K562 (cell line): ENCODE measurements around the gene PLEKHH3. TPM values are rescaled to one million over a fixed set of nuclear protein-coding genes. Genes with fewer than 3 reads are reported as not detected.

Source experiments
- ATAC-seq: fragments of 200-7000 bp; cut with Tn5 transposase; 3 replicates; pipeline ENCODE4 v1.9.1; 2020; ENCODE audit warnings: moderate library complexity
- BruUV-seq: library from RNA; stranded (reverse); fragments of 400-500 nt; replicated peaks from 2 replicates; lab custom pipeline; 2021; lab: Mats Ljungman, UMichigan
- CTCF ChIA-PET: fragments of 300-600 bp; formaldehyde crosslinking; extraction: SDS; loops from one replicate; lab custom pipeline; 2021; ENCODE audit warnings: low intra/inter-chr PET ratio; lab: Yijun Ruan, JAX
- POLR2A ChIA-PET: fragments of 300-600, 350-650 bp; sonication (Branson Sonifier 250); formaldehyde crosslinking; extraction: SDS; loops from one replicate; lab custom pipeline; 2021; ENCODE audit warnings: antibody characterized with exemption, inconsistent platforms; lab: Yijun Ruan, JAX
- DNase-seq, 4 experiments: peaks; one replicate each; pipeline versions ENCODE4 v3.0.0 to v3.0.0-alpha.2; 2011 to 2018; ENCODE audit warnings: low spot score in 3 of 4, mixed read lengths in 3 of 4; ENCODE audit errors: extremely low read depth in 1 of 4
- FAIRE-seq: peaks from 2 replicates; lab custom pipeline; 2011; peaks lifted over from hg19 to GRCh38; lab: Jason Lieb, UNC
- H2AFZ ChIP-seq: 2 replicates; pipeline ENCODE4 v1.6.0; 2011; ENCODE audit warnings: low read depth, low read length, control low read depth, inconsistent platforms
- H3K27ac ChIP-seq: fragments of 200-600 bp; 3 replicates; pipeline ENCODE4 v1.8.0; 2011; ENCODE audit warnings: low read depth, mild to moderate bottlenecking, control low read depth, inconsistent platforms, low read length, moderate library complexity, mixed read lengths; ENCODE audit errors: extremely low read depth
- H3K27me3 ChIP-seq, 2 experiments: fragments of 300-600 bp in 1 of 2; 2 replicates in 1 of 2; 3 replicates in 1 of 2; pipeline versions ENCODE4 v1.6.0 to v1.8.0; 2011; ENCODE audit warnings: inconsistent platforms in 2 of 2, low read length in 2 of 2, mild to moderate bottlenecking in 1 of 2, mixed read lengths in 1 of 2, moderate library complexity in 1 of 2; ENCODE audit not compliant: control insufficient read depth in 2 of 2, insufficient read depth in 2 of 2
- H3K36me3 ChIP-seq: fragments of 300-600 bp; 3 replicates; pipeline ENCODE4 v1.8.0; 2011; ENCODE audit warnings: mild to moderate bottlenecking, low read length, inconsistent platforms; ENCODE audit not compliant: control insufficient read depth, insufficient read depth
- H3K4me1 ChIP-seq, 2 experiments: fragments of 200-600 bp in 1 of 2; replicated peaks in 1 of 2; 2 replicates in 1 of 2; 3 replicates in 1 of 2; pipeline versions ENCODE4 v1.5.1 to v1.8.0; 2011; ENCODE audit warnings: inconsistent platforms in 2 of 2, low read length in 2 of 2, mild to moderate bottlenecking in 1 of 2, mixed read lengths in 1 of 2, moderate library complexity in 1 of 2; ENCODE audit not compliant: control insufficient read depth in 2 of 2, insufficient read depth in 2 of 2
- H3K4me2 ChIP-seq: 2 replicates; pipeline ENCODE4 v1.6.1; 2011; ENCODE audit warnings: low read length, control low read depth, inconsistent platforms, mixed read lengths; ENCODE audit not compliant: insufficient read depth
- H3K4me3 ChIP-seq: fragments of 200-600 bp; sonication (generic), shearing (Covaris generic); 2 replicates; pipeline ENCODE4 v1.5.1; 2016; ENCODE audit warnings: control low read depth, inconsistent platforms
- H3K79me2 ChIP-seq: fragments of 200-600 bp; 3 replicates; pipeline ENCODE4 v1.8.0; 2011; ENCODE audit warnings: low read length, inconsistent platforms; ENCODE audit not compliant: control insufficient read depth, insufficient read depth
- H3K9ac ChIP-seq, 2 experiments: 2 replicates each; pipeline versions ENCODE4 v1.6.0 to v1.6.1; 2011; ENCODE audit warnings: low read depth in 2 of 2, low read length in 2 of 2, control low read depth in 1 of 2, inconsistent platforms in 1 of 2, mild to moderate bottlenecking in 1 of 2, mixed read lengths in 1 of 2; ENCODE audit not compliant: insufficient read depth in 1 of 2
- H3K9me1 ChIP-seq: one replicate; pipeline ENCODE4 v1.6.0; 2011; ENCODE audit warnings: inconsistent platforms, mild to moderate bottlenecking, low read length, moderate library complexity; ENCODE audit not compliant: control insufficient read depth, insufficient read depth
- H3K9me3 ChIP-seq: replicated peaks from 2 replicates; pipeline ENCODE4 v1.5.1; 2011; ENCODE audit warnings: low read depth, low read length, inconsistent platforms; ENCODE audit not compliant: control insufficient read depth, insufficient read depth
- H4K20me1 ChIP-seq: replicated peaks from 2 replicates; pipeline ENCODE4 v1.6.1; 2011; ENCODE audit warnings: low read length, inconsistent platforms, mixed read lengths; ENCODE audit not compliant: control insufficient read depth, insufficient read depth
- ADNP ChIP-seq: fragments of 200-800 bp; sonication (Bioruptor generic); IDR thresholded peaks from 2 replicates; pipeline ENCODE4 v1.6.1; 2016; ENCODE audit warnings: missing genetic modification characterization, missing compliant biosample characterization
- BRF1 ChIP-seq: IDR thresholded peaks from 3 replicates; pipeline ENCODE4 v1.6.1; 2011; ENCODE audit warnings: borderline replicate concordance, mild to moderate bottlenecking; ENCODE audit not compliant: insufficient read length; ENCODE audit errors: extremely low read depth
- DNMT1 ChIP-seq: fragments of 450-650 bp; IDR thresholded peaks from 2 replicates; pipeline ENCODE4 v1.6.1; 2016; ENCODE audit warnings: antibody characterized with exemption, mild to moderate bottlenecking
- E2F6 ChIP-seq, 2 experiments: IDR thresholded peaks; 2 replicates each; pipeline ENCODE4 v1.6.1; 2011; ENCODE audit warnings: borderline replicate concordance in 1 of 2, control low read depth in 1 of 2, low read depth in 1 of 2, low read length in 1 of 2, mild to moderate bottlenecking in 1 of 2, mixed read lengths in 1 of 2, moderate library complexity in 1 of 2; ENCODE audit not compliant: insufficient read depth in 1 of 2, insufficient read length in 1 of 2, poor library complexity in 1 of 2, severe bottlenecking in 1 of 2; ENCODE audit errors: extremely low read depth in 1 of 2
- MECOM ChIP-seq: fragments of 250-450 bp; sonication (Bioruptor Pico); IDR thresholded peaks from 2 replicates; pipeline ENCODE4 v1.8.0; 2022; ENCODE audit warnings: inconsistent platforms
- MGA ChIP-seq: fragments of 450-650 bp; IDR thresholded peaks from 2 replicates; pipeline ENCODE4 v1.6.1; 2016; ENCODE audit warnings: mild to moderate bottlenecking, moderate library complexity
- PRPF4 ChIP-seq: fragments of 200-400 bp; formaldehyde crosslinking; IDR thresholded peaks from one replicate; pipeline ENCODE4 v1.6.1; 2017; ENCODE audit warnings: low read length, low read depth, mild to moderate bottlenecking; ENCODE audit not compliant: insufficient read depth, poor library complexity, severe bottlenecking
- RBBP5 ChIP-seq: fragments of 200-600 bp; sonication (generic); IDR thresholded peaks from 2 replicates; pipeline ENCODE4 v1.6.1; 2012; ENCODE audit warnings: borderline replicate concordance, mild to moderate bottlenecking, low read length, control low read depth, inconsistent platforms; ENCODE audit not compliant: insufficient read depth, poor library complexity, severe bottlenecking
- SRSF3 ChIP-seq: fragments of 200-400 bp; formaldehyde crosslinking; IDR thresholded peaks from 2 replicates; pipeline ENCODE4 v1.6.1; 2016; ENCODE audit warnings: mild to moderate bottlenecking, low read length, moderate library complexity; ENCODE audit not compliant: insufficient read depth
- WGBS: fragments of 100-300 bp; shearing (Covaris generic); methylation state at CpG from one replicate; pipeline ENCODE4 v1.1.6; 2016; ENCODE audit warnings: low coverage, mixed read lengths; ENCODE audit not compliant: insufficient coverage; ENCODE audit errors: missing lambda C conversion rate; 5-methylcytosine and 5-hydroxymethylcytosine counted together
- in situ Hi-C: fragments of 300-500 bp; cut with MboI; formaldehyde crosslinking; loops from 4 replicates; pipeline ENCODE4 v1.15.0; 2018; ENCODE audit warnings: inconsistent platforms, mixed read lengths
- intact Hi-C: fragments of 100-400 bp; cut with micrococcal nuclease; formaldehyde crosslinking; loops from 2 replicates; pipeline ENCODE4 v1.14.2; 2022
- polyA plus RNA-seq, 8 experiments: library from polyadenylated mRNA; depleted of rRNA in 4 of 8; stranded (reverse) in 5 of 8; unstranded in 3 of 8; fragments of >200 nt; fragmentation: Nextera tagmentation in 2 of 8; fragmentation: Illumina TruSeq in 1 of 8; extraction: Ambion mirVana in 2 of 8; extraction: Trizol in 1 of 8; gene quantifications; 2 replicates each; pipeline versions ENCODE4 v1.2.1 to v1.2.3, GENCODE V29; 2011 to 2014; ENCODE audit warnings: inconsistent platforms in 1 of 8, missing spikeins in 1 of 8
- total RNA-seq, 7 experiments: library from RNA; depleted of rRNA in 6 of 7; stranded (reverse); fragments of >200 nt in 6 of 7; fragmentation: Illumina TruSeq in 2 of 7; extraction: Trizol in 2 of 7; gene quantifications; 2 replicates each; pipeline versions ENCODE4 v1.2.1 to v1.2.3, GENCODE V29; 2011 to 2021; ENCODE audit warnings: low replicate concordance in 1 of 7

PLEKHH3 gene
- total and polyA plus RNA-seq, 9 of the 15 experiments (the other 6 are each of a cell fraction or from before 2014, with no cell fraction given) = 0.58 to 34.5 (median 5.0) TPM

GRCh38 chr17:42655528-42655927, 21.3 kb downstream of the PLEKHH3 start:
- peaks cover 23 to 26% of the 10 kb centered on the region in 2 experiments for H3K4me1 ChIP-seq
- no peaks in the 10 kb centered on the region for H3K9me3 ChIP-seq
- 17% methylated on average over 2 of the region's 2 CpGs for WGBS
- ChIA-PET CTCF (no interaction called here), POLR2A (no interaction called here)
- no TSS peak for BruUV-seq
- H3K36me3 ChIP-seq = no peaks in the 10 kb centered on the region
- H3K9me1 ChIP-seq = no peaks in the 10 kb centered on the region
- H3K79me2 ChIP-seq = no peaks in the 10 kb centered on the region
- H2AFZ ChIP-seq = peak overlapping the region; percentile 80
- intact Hi-C loops (no loop called here), in situ Hi-C loops (no loop called here)
- H4K20me1 ChIP-seq = no peaks in the 10 kb centered on the region
- H3K4me3 ChIP-seq = no peak overlapping the region
- H3K9ac ChIP-seq = no peak overlapping the region
- ATAC-seq (no peak), FAIRE-seq (no peak), DNase-seq (no peak)
- no peak overlapping the region for H3K4me2 ChIP-seq
- H3K27ac ChIP-seq = no peak overlapping the region
- no peaks in the 10 kb centered on the region for H3K27me3 ChIP-seq
- no peak for TF ChIP-seq DNMT1
- no peak for TF ChIP-seq RBBP5
- no peak for TF ChIP-seq PRPF4
- no peak for TF ChIP-seq ADNP (tag)
- TF ChIP-seq SRSF3 = no peak
- peak; percentile 80 for TF ChIP-seq MGA
- no peak for TF ChIP-seq BRF1
- peak; percentile 40 to 55 for TF ChIP-seq E2F6 (IDR thresholded peaks at IDR 0.05; ENCODE audit: borderline replicate concordance in 1 of 2, extremely low read depth in 1 of 2, insufficient read depth in 1 of 2, insufficient read length in 1 of 2, low read depth in 1 of 2, low read length in 1 of 2, poor library complexity in 1 of 2, severe bottlenecking in 1 of 2)
- no peak for TF ChIP-seq MECOM
